ENCODE measurements around the gene AMOTL2. TPM values are rescaled to one million over a fixed set of nuclear protein-coding genes. Genes with fewer than 3 reads are reported as not detected.

AMOTL2 gene
- total RNA-seq, 2 donors from 2014 or later = not detected

GRCh38 chr3:134357914-134358811 is 16.1 kb downstream of the AMOTL2 start:
- no peak overlapping the region for H3K27ac Mint-ChIP-seq
- ATAC-seq (no peak), DNase-seq (ENCODE audit: low spot score) (peak; percentile 58)
- peaks cover 3% of the 10 kb centered on the region in 2 donors for H3K27me3 Mint-ChIP-seq
- peaks cover 0 to 2% of the 10 kb centered on the region in 2 donors for H3K4me1 Mint-ChIP-seq (ENCODE audit: low read depth in 2 of 2)
- H3K4me3 Mint-ChIP-seq = no peak overlapping the region
- no peaks in the 10 kb centered on the region for H3K9me3 Mint-ChIP-seq
- H3K36me3 Mint-ChIP-seq = no peaks in the 10 kb centered on the region

GRCh38 chr3:134357261-134357913 is 16.9 kb downstream of the AMOTL2 start:
- Mint-ChIP-seq H3K4me3 (no peak overlapping the region), H3K27me3 (no peaks in the 10 kb centered on the region), H3K36me3 (no peaks in the 10 kb centered on the region), H3K4me1 (ENCODE audit: low read depth in 2 of 2) (no peaks in the 10 kb centered on the region), H3K9me3 (no peaks in the 10 kb centered on the region), H3K27ac (no peak overlapping the region)
- DNase-seq (ENCODE audit: low spot score) (peak; percentile 13), ATAC-seq (no peak)

- Mint-ChIP-seq H3K36me3 (no peaks in the 10 kb centered on the region), H3K4me3 (no peak overlapping the region), H3K4me1 (ENCODE audit: low read depth in 2 of 2) (no peaks in the 10 kb centered on the region), H3K9me3 (no peaks in the 10 kb centered on the region), H3K27me3 (no peaks in the 10 kb centered on the region), H3K27ac (no peak overlapping the region)
- ATAC-seq = no peak
- DNase-seq (ENCODE audit: low spot score) = peak; percentile 51
Measured at GRCh38 chr3:134356411-134357040, 17.7 kb downstream of the AMOTL2 start.

- Mint-ChIP-seq H3K9me3 (no peaks in the 10 kb centered on the region), H3K36me3 (no peaks in the 10 kb centered on the region), H3K27me3 (no peaks in the 10 kb centered on the region), H3K4me3 (no peak overlapping the region), H3K4me1 (ENCODE audit: low read depth in 2 of 2) (no peaks in the 10 kb centered on the region), H3K27ac (no peak overlapping the region)
- no peak for ATAC-seq
- DNase-seq (ENCODE audit: low spot score) = no peak
Measured at GRCh38 chr3:134355416-134355815, 18.8 kb downstream of the AMOTL2 start.

- no peak for ATAC-seq
- no peak overlapping the region for H3K27ac Mint-ChIP-seq
- no peaks in the 10 kb centered on the region for H3K4me1 Mint-ChIP-seq (ENCODE audit: low read depth in 2 of 2)
- H3K36me3 Mint-ChIP-seq = no peaks in the 10 kb centered on the region
- H3K27me3 Mint-ChIP-seq = no peaks in the 10 kb centered on the region
- no peaks in the 10 kb centered on the region for H3K9me3 Mint-ChIP-seq
- H3K4me3 Mint-ChIP-seq = no peak overlapping the region
- no peak for DNase-seq (ENCODE audit: low spot score)
Measured at GRCh38 chr3:134354612-134355251, 19.5 kb downstream of the AMOTL2 start.

- Mint-ChIP-seq H3K4me3 (no peak overlapping the region), H3K27me3 (no peaks in the 10 kb centered on the region), H3K9me3 (no peaks in the 10 kb centered on the region), H3K36me3 (no peaks in the 10 kb centered on the region), H3K4me1 (ENCODE audit: low read depth in 2 of 2) (no peaks in the 10 kb centered on the region), H3K27ac (no peak overlapping the region)
- DNase-seq (ENCODE audit: low spot score) (no peak), ATAC-seq (no peak)
Measured at GRCh38 chr3:134353831-134354611, 20.2 kb downstream of the AMOTL2 start.

GRCh38 chr3:134353171-134353825 is 20.9 kb downstream of the AMOTL2 start:
- Mint-ChIP-seq H3K4me1 (ENCODE audit: low read depth in 2 of 2) (no peaks in the 10 kb centered on the region), H3K27me3 (peaks cover 0 to 2% of the 10 kb centered on the region in 2 donors), H3K36me3 (no peaks in the 10 kb centered on the region), H3K9me3 (no peaks in the 10 kb centered on the region), H3K4me3 (no peak overlapping the region), H3K27ac (no peak overlapping the region)
- DNase-seq (ENCODE audit: low spot score) = no peak
- no peak for ATAC-seq

- Mint-ChIP-seq H3K4me3 (no peak overlapping the region), H3K9me3 (no peaks in the 10 kb centered on the region), H3K27ac (no peak overlapping the region), H3K36me3 (no peaks in the 10 kb centered on the region), H3K4me1 (ENCODE audit: low read depth in 2 of 2) (no peaks in the 10 kb centered on the region), H3K27me3 (peaks cover 0 to 3% of the 10 kb centered on the region in 2 donors)
- DNase-seq (ENCODE audit: low spot score) (no peak), ATAC-seq (no peak)
Measured at GRCh38 chr3:134352031-134352671, 22.1 kb downstream of the AMOTL2 start.

GRCh38 chr3:134351427-134351826 is 22.8 kb downstream of the AMOTL2 start:
- Mint-ChIP-seq H3K4me3 (no peak overlapping the region), H3K27ac (no peak overlapping the region), H3K9me3 (peaks cover 5% of the 10 kb centered on the region), H3K27me3 (peaks cover 0 to 3% of the 10 kb centered on the region in 2 donors), H3K36me3 (peaks cover 6% of the 10 kb centered on the region), H3K4me1 (ENCODE audit: low read depth in 2 of 2) (no peaks in the 10 kb centered on the region)
- ATAC-seq = no peak
- DNase-seq (ENCODE audit: low spot score) = no peak

- DNase-seq (ENCODE audit: low spot score) (no peak), ATAC-seq (no peak)
- Mint-ChIP-seq H3K27ac (no peak overlapping the region), H3K36me3 (peaks cover 6% of the 10 kb centered on the region), H3K9me3 (peaks cover 7% of the 10 kb centered on the region), H3K4me1 (ENCODE audit: low read depth in 2 of 2) (no peaks in the 10 kb centered on the region), H3K4me3 (no peak overlapping the region), H3K27me3 (peaks cover 0 to 3% of the 10 kb centered on the region in 2 donors)
Measured at GRCh38 chr3:134350861-134351311, 23.4 kb downstream of the AMOTL2 start.

GRCh38 chr3:134350266-134350665 is 24.0 kb downstream of the AMOTL2 start:
- H3K9me3 Mint-ChIP-seq = peaks cover 7% of the 10 kb centered on the region
- ATAC-seq (no peak), DNase-seq (ENCODE audit: low spot score) (no peak)
- H3K27me3 Mint-ChIP-seq = peaks cover 0 to 5% of the 10 kb centered on the region in 2 donors
- no peaks in the 10 kb centered on the region for H3K4me1 Mint-ChIP-seq (ENCODE audit: low read depth in 2 of 2)
- H3K4me3 Mint-ChIP-seq = no peak overlapping the region
- H3K27ac Mint-ChIP-seq = no peak overlapping the region
- peaks cover 6% of the 10 kb centered on the region for H3K36me3 Mint-ChIP-seq

- no peak overlapping the region for H3K4me3 Mint-ChIP-seq
- DNase-seq (ENCODE audit: low spot score) (no peak), ATAC-seq (no peak)
- no peaks in the 10 kb centered on the region for H3K4me1 Mint-ChIP-seq (ENCODE audit: low read depth in 2 of 2)
- peaks cover 0 to 9% of the 10 kb centered on the region in 2 donors for H3K27me3 Mint-ChIP-seq
- H3K27ac Mint-ChIP-seq = no peak overlapping the region
- peaks cover 6% of the 10 kb centered on the region for H3K36me3 Mint-ChIP-seq
- peaks cover 7% of the 10 kb centered on the region for H3K9me3 Mint-ChIP-seq
Measured at GRCh38 chr3:134348524-134348923, 25.7 kb downstream of the AMOTL2 start.

Data from natural killer cell treated with Interleukin-12 subunit alpha and Interleukin-12 subunit beta and Interleukin-15 and Interleukin-18, amount 100 ng/mL, for 72 hours (primary cell).